Spinal cord (tissue), 10 donors: ENCODE results near the gene ADGRG1. TPM values are rescaled to one million over a fixed set of nuclear protein-coding genes. Genes with fewer than 3 reads are reported as not detected.

Source experiments
- DNase-seq, 6 donors: peaks; one replicate each; pipeline versions ENCODE4 v3.0.0 to v3.0.0-alpha.2; 2013 to 2015; ENCODE audit warnings: low spot score in 6 of 6, low read depth in 4 of 6
- H3K27ac ChIP-seq: one replicate; pipeline ENCODE4 v1.5.1; 2013; ENCODE audit warnings: low read depth, low read length, control low read depth
- H3K27me3 ChIP-seq: one replicate; pipeline ENCODE4 v1.6.1; 2013; ENCODE audit warnings: low read length; ENCODE audit not compliant: control insufficient read depth, insufficient read depth
- H3K36me3 ChIP-seq: one replicate; pipeline ENCODE4 v1.6.1; 2013; ENCODE audit warnings: low read length; ENCODE audit not compliant: control insufficient read depth, insufficient read depth
- H3K4me1 ChIP-seq: one replicate; pipeline ENCODE4 v1.6.1; 2013; ENCODE audit warnings: low read length; ENCODE audit not compliant: control insufficient read depth, insufficient read depth
- H3K4me3 ChIP-seq: one replicate; pipeline ENCODE4 v1.5.1; 2013; ENCODE audit warnings: low read depth, low read length, control low read depth
- H3K9me3 ChIP-seq: one replicate; pipeline ENCODE4 v1.6.1; 2013; ENCODE audit warnings: low read length; ENCODE audit not compliant: control insufficient read depth, insufficient read depth
- WGBS: methylation state at CpG from one replicate; pipeline ENCODE4 v1.1.5; 2013; ENCODE audit warnings: missing lambda C conversion rate; ENCODE audit not compliant: insufficient coverage; 5-methylcytosine and 5-hydroxymethylcytosine counted together
- polyA plus RNA-seq, 2 donors: library from polyadenylated mRNA; unstranded; fragments of 120-200 nt; gene quantifications; one replicate each; pipeline ENCODE4 v1.2.1, GENCODE V29; 2013; ENCODE audit not compliant: insufficient read length in 2 of 2
- total RNA-seq, 2 donors: library from RNA; depleted of rRNA in 1 of 2; stranded (reverse); fragments of 120-200 nt in 1 of 2; fragments of >200 nt in 1 of 2; gene quantifications; one replicate each; pipeline versions ENCODE4 v1.2.3 to v1.2.4, GENCODE V29; 2013 to 2014
- donor health status: healthy.

The ADGRG1 gene
- total and polyA plus RNA-seq, 4 donors, result 30.1 to 367 (median 189) TPM

GRCh38 chr16:57679016-57679415 lies 50.6 kb downstream of the ADGRG1 start:
- WGBS, result 83% methylated on average over 8 of the region's 12 CpGs
- Histone ChIP-seq H3K27me3 (no peaks in the 10 kb centered on the region), H3K27ac (no peak overlapping the region), H3K4me3 (no peak overlapping the region), H3K36me3 (no peaks in the 10 kb centered on the region), H3K4me1 (peaks cover 4% of the 10 kb centered on the region), H3K9me3 (no peaks in the 10 kb centered on the region)
- DNase-seq, result no peak

GRCh38 chr16:57679767-57680482 lies 51.5 kb downstream of the ADGRG1 start:
- H3K4me3 ChIP-seq, result no peak overlapping the region
- no peaks in the 10 kb centered on the region for H3K27me3 ChIP-seq
- 80% methylated on average over 2 of the region's 7 CpGs for WGBS
- no peaks in the 10 kb centered on the region for H3K36me3 ChIP-seq
- peaks cover 4% of the 10 kb centered on the region for H3K4me1 ChIP-seq
- no peak for DNase-seq
- no peaks in the 10 kb centered on the region for H3K9me3 ChIP-seq
- no peak overlapping the region for H3K27ac ChIP-seq

GRCh38 chr16:57680842-57681375 lies 52.5 kb downstream of the ADGRG1 start:
- 58% methylated on average over 3 of the region's 5 CpGs for WGBS
- Histone ChIP-seq H3K9me3 (no peaks in the 10 kb centered on the region), H3K27me3 (no peaks in the 10 kb centered on the region), H3K4me3 (no peak overlapping the region), H3K36me3 (no peaks in the 10 kb centered on the region), H3K27ac (no peak overlapping the region), H3K4me1 (peaks cover 4% of the 10 kb centered on the region)
- DNase-seq, result no peak

GRCh38 chr16:57681950-57682728 lies 53.7 kb downstream of the ADGRG1 start:
- H3K9me3 ChIP-seq, result no peaks in the 10 kb centered on the region
- no peaks in the 10 kb centered on the region for H3K27me3 ChIP-seq
- peaks cover 4% of the 10 kb centered on the region for H3K4me1 ChIP-seq
- no peak overlapping the region for H3K4me3 ChIP-seq
- no peak overlapping the region for H3K27ac ChIP-seq
- no peaks in the 10 kb centered on the region for H3K36me3 ChIP-seq
- 87% methylated on average over 12 of the region's 13 CpGs for WGBS
- DNase-seq, result no peak

- no peaks in the 10 kb centered on the region for H3K27me3 ChIP-seq
- H3K4me3 ChIP-seq, result no peak overlapping the region
- 74% methylated on average over 6 of the region's 11 CpGs for WGBS
Measured at GRCh38 chr16:57682809-57683635, 54.6 kb downstream of the ADGRG1 start.

GRCh38 chr16:57683636-57684545 lies 55.5 kb downstream of the ADGRG1 start:
- no peaks in the 10 kb centered on the region for H3K4me1 ChIP-seq
- 82% methylated on average over 14 of the region's 18 CpGs for WGBS
- no peak overlapping the region for H3K27ac ChIP-seq
- H3K4me3 ChIP-seq, result no peak overlapping the region
- DNase-seq, result no peak
- H3K27me3 ChIP-seq, result no peaks in the 10 kb centered on the region
- H3K36me3 ChIP-seq, result no peaks in the 10 kb centered on the region
- no peaks in the 10 kb centered on the region for H3K9me3 ChIP-seq

More at GRCh38 chr16:57682809-57683635, 54.6 kb downstream of the ADGRG1 start:
- Histone ChIP-seq H3K27ac (no peak overlapping the region), H3K9me3 (no peaks in the 10 kb centered on the region), H3K4me1 (peaks cover under 1% of the 10 kb centered on the region), H3K36me3 (no peaks in the 10 kb centered on the region)
- no peak for DNase-seq

- Histone ChIP-seq H3K4me3 (no peak overlapping the region), H3K36me3 (no peaks in the 10 kb centered on the region), H3K4me1 (no peaks in the 10 kb centered on the region), H3K27me3 (no peaks in the 10 kb centered on the region), H3K9me3 (no peaks in the 10 kb centered on the region), H3K27ac (no peak overlapping the region)
- WGBS, result 85% methylated on average over 8 of the region's 8 CpGs
- no peak for DNase-seq
Measured at GRCh38 chr16:57684626-57685358, 56.4 kb downstream of the ADGRG1 start.

GRCh38 chr16:57685633-57686032 lies 57.2 kb downstream of the ADGRG1 start:
- Histone ChIP-seq H3K36me3 (no peaks in the 10 kb centered on the region), H3K27ac (no peak overlapping the region), H3K4me1 (no peaks in the 10 kb centered on the region), H3K4me3 (no peak overlapping the region), H3K9me3 (no peaks in the 10 kb centered on the region), H3K27me3 (no peaks in the 10 kb centered on the region)
- 90% methylated on average over 6 of the region's 11 CpGs for WGBS
- DNase-seq, result no peak
